ENCODE results near the gene ABCA9. TPM values are rescaled to one million over a fixed set of nuclear protein-coding genes. Genes with fewer than 3 reads are reported as not detected.

ABCA9 gene
- total and polyA plus RNA-seq, 2 of the 13 experiments (the other 11 are each of a cell fraction or from before 2014, with no cell fraction given) = 0.04 TPM; not detected in 1

- TF ChIP-seq RELA (CRISPR knock-in tag; IDR thresholded peaks at IDR 0.05) (0 out of 2 replicates have a peak, but pooled peaks have one; percentile 52), ZBTB39 (CRISPR knock-in tag; IDR thresholded peaks at IDR 0.05) (no peak), TRIM22 (IDR thresholded peaks at IDR 0.05) (no peak), LBX2 (CRISPR knock-in tag; IDR thresholded peaks at IDR 0.05; ENCODE audit: borderline replicate concordance) (no peak), TRIM24 (CRISPR knock-in tag; IDR thresholded peaks at IDR 0.05) (peak; percentile 98), BRCA1 (CRISPR knock-in tag; IDR thresholded peaks at IDR 0.05) (peak; percentile 59; the same call in 1 of the 2 replicates), ZFP1 (CRISPR knock-in tag; IDR thresholded peaks at IDR 0.05) (0 out of 2 replicates have a peak, but pooled peaks have one; percentile 69), CEBPG (CRISPR knock-in tag; IDR thresholded peaks at IDR 0.05) (peak; percentile 96), ZSCAN9 (CRISPR knock-in tag; IDR thresholded peaks at IDR 0.05; ENCODE audit: borderline replicate concordance) (peak; percentile 81; the same call in 1 of the 2 replicates), LRRFIP1 (CRISPR knock-in tag; conservative IDR thresholded peaks at IDR 0.05) (no peak), ZNF550 (CRISPR knock-in tag; IDR thresholded peaks at IDR 0.05; ENCODE audit: borderline replicate concordance) (no peak), HDAC1 (CRISPR knock-in tag; IDR thresholded peaks at IDR 0.05) (peak; percentile 93), POLR2G (IDR thresholded peaks at IDR 0.05; ENCODE audit: low read depth, low read length) (no peak), ZNF552 (CRISPR knock-in tag; IDR thresholded peaks at IDR 0.05; ENCODE audit: borderline replicate concordance) (no peak)
- TF ChIP-seq, protein P1, sequence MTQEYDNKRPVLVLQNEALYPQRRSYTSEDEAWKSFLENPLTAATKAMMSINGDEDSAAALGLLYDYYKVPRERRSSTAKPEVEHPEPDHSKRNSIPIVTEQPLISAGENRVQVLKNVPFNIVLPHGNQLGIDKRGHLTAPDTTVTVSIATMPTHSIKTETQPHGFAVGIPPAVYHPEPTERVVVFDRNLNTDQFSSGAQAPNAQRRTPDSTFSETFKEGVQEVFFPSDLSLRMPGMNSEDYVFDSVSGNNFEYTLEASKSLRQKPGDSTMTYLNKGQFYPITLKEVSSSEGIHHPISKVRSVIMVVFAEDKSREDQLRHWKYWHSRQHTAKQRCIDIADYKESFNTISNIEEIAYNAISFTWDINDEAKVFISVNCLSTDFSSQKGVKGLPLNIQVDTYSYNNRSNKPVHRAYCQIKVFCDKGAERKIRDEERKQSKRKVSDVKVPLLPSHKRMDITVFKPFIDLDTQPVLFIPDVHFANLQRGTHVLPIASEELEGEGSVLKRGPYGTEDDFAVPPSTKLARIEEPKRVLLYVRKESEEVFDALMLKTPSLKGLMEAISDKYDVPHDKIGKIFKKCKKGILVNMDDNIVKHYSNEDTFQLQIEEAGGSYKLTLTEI (CRISPR knock-in tag; conservative IDR thresholded peaks at IDR 0.05) = no peak
- TF ChIP-seq, protein P2, sequence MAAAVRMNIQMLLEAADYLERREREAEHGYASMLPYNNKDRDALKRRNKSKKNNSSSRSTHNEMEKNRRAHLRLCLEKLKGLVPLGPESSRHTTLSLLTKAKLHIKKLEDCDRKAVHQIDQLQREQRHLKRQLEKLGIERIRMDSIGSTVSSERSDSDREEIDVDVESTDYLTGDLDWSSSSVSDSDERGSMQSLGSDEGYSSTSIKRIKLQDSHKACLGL (CRISPR knock-in tag; IDR thresholded peaks at IDR 0.05) = no peak
Measured at GRCh38 chr17:69047368-69048263, 13.1 kb downstream of the ABCA9 start (continued).
